Ascending aorta (tissue), 2 donors: Measurements from ENCODE around the gene CREB3L2. TPM values are rescaled to one million over a fixed set of nuclear protein-coding genes. Genes with fewer than 3 reads are reported as not detected.

Experiments used
- DNase-seq, 2 donors: peaks; one replicate each; pipeline ENCODE4 v3.0.0-alpha.2; 2019; ENCODE audit warnings: low spot score in 2 of 2
- H3K27ac ChIP-seq, 2 donors: fragments of 200-600 bp; sonication (generic); one replicate each; pipeline ENCODE4 v1.5.1; 2016 to 2017; ENCODE audit warnings: mild to moderate bottlenecking in 1 of 2
- H3K27me3 ChIP-seq: fragments of 200-600 bp; sonication (generic); one replicate; pipeline ENCODE4 v1.5.1; 2017
- H3K36me3 ChIP-seq, 2 donors: fragments of 200-600 bp; sonication (generic); one replicate each; pipeline ENCODE4 v1.5.1; 2016
- H3K4me1 ChIP-seq, 2 donors: fragments of 200-600 bp; sonication (generic); one replicate each; pipeline ENCODE4 v1.5.1; 2016 to 2017; ENCODE audit warnings: mild to moderate bottlenecking in 1 of 2
- H3K4me3 ChIP-seq, 2 donors: fragments of 200-600 bp; sonication (generic); one replicate each; pipeline ENCODE4 v1.5.1; 2016 to 2017; ENCODE audit warnings: mild to moderate bottlenecking in 1 of 2
- H3K9me3 ChIP-seq, 2 donors: fragments of 200-600 bp; sonication (generic); one replicate each; pipeline ENCODE4 v1.5.1; 2016
- CTCF ChIP-seq, 3 experiments: fragments of 200-600 bp in 2 of 3; fragments of 450-650 bp in 1 of 3; sonication (generic) in 2 of 3; IDR thresholded peaks; one replicate each; pipeline ENCODE4 v1.5.1; 2016 to 2019; ENCODE audit warnings: antibody characterized with exemption in 3 of 3, mild to moderate bottlenecking in 1 of 3, moderate library complexity in 1 of 3
- intact Hi-C: fragments of 100-400 bp; cut with DNase I; formaldehyde crosslinking; loops from one replicate; pipeline ENCODE4 v1.15.1; 2023
- total RNA-seq: library from RNA; depleted of rRNA; stranded (reverse); fragments of >200 nt; gene quantifications from one replicate; pipeline ENCODE4 v1.1.0, GENCODE V29; 2016

Gene CREB3L2
- total RNA-seq, 1 donor from 2014 or later: 38.5 TPM

- H3K4me3 ChIP-seq: peak overlapping the region in 1 of 2 donors; percentile 26
- H3K9me3 ChIP-seq: no peaks in the 10 kb centered on the region
- no peaks in the 10 kb centered on the region for H3K36me3 ChIP-seq
- intact Hi-C loops: loop anchor here (1.0 to 10.0 kb wide), 3 partner anchors 94 to 462 kb away; partner anchors contain the start of gene TRIM24
- no peak for TF ChIP-seq CTCF (IDR thresholded peaks at IDR 0.05)
- peak overlapping the region in 1 of 2 donors; percentile 20 for H3K27ac ChIP-seq
- no peaks in the 10 kb centered on the region for H3K27me3 ChIP-seq
- DNase-seq: no peak
- H3K4me1 ChIP-seq: peaks cover 0 to 8% of the 10 kb centered on the region in 2 donors
Observed at GRCh38 chr7:138002828-138003189, 923 bp upstream of the CREB3L2 start.

GRCh38 chr7:138002096-138002827 is 376 bp upstream of the CREB3L2 start:
- Histone ChIP-seq H3K27ac (peak overlapping the region; percentile 83 to 95), H3K36me3 (no peaks in the 10 kb centered on the region), H3K9me3 (no peaks in the 10 kb centered on the region), H3K4me3 (peak overlapping the region; percentile 71 to 73), H3K27me3 (no peaks in the 10 kb centered on the region), H3K4me1 (peaks cover 0 to 11% of the 10 kb centered on the region in 2 donors)
- intact Hi-C loops: loop anchor here (1.0 to 10.0 kb wide), 3 partner anchors 93 to 463 kb away; partner anchors contain the start of gene TRIM24
- TF ChIP-seq CTCF (IDR thresholded peaks at IDR 0.05): peak; percentile 85 to 95 (median 92)
- peak; percentile 98 to 100 for DNase-seq

- Histone ChIP-seq H3K9me3 (no peaks in the 10 kb centered on the region), H3K4me1 (peaks cover 5 to 29% of the 10 kb centered on the region in 2 donors), H3K27ac (peak overlapping the region; percentile 83 to 95), H3K27me3 (no peaks in the 10 kb centered on the region), H3K36me3 (no peaks in the 10 kb centered on the region), H3K4me3 (peak overlapping the region; percentile 71 to 73)
- intact Hi-C loops: loop anchor here (2.0 to 10.0 kb wide), 3 partner anchors 67 to 465 kb away; partner anchors contain the start of gene TRIM24
- TF ChIP-seq CTCF (IDR thresholded peaks at IDR 0.05): no peak
- DNase-seq: peak in 1 of 2 donors; percentile 86
Observed at GRCh38 chr7:138000081-138000701, 1.7 kb downstream of the CREB3L2 start.

- Histone ChIP-seq H3K9me3 (no peaks in the 10 kb centered on the region), H3K4me3 (peak overlapping the region; percentile 71 to 73), H3K27ac (peak overlapping the region; percentile 83 to 95), H3K36me3 (no peaks in the 10 kb centered on the region), H3K4me1 (peaks cover 5 to 34% of the 10 kb centered on the region in 2 donors), H3K27me3 (no peaks in the 10 kb centered on the region)
- DNase-seq: no peak
- intact Hi-C loops: loop anchor here (2.0 to 10.0 kb wide), 4 partner anchors 67 to 1743 kb away; partner anchors contain the start of gene TRIM24
- TF ChIP-seq CTCF (IDR thresholded peaks at IDR 0.05): no peak
Observed at GRCh38 chr7:137999496-138000080, 2.3 kb downstream of the CREB3L2 start.

- H3K4me3 ChIP-seq: peak overlapping the region in 1 of 2 donors; percentile 71
- intact Hi-C loops: loop anchor here (5.0 kb wide), 1 partner anchor 1744 kb away; no protein-coding TSS in a partner anchor
- H3K27ac ChIP-seq: peak overlapping the region; percentile 83 to 95
- no peaks in the 10 kb centered on the region for H3K9me3 ChIP-seq
- H3K27me3 ChIP-seq: no peaks in the 10 kb centered on the region
- peaks cover 8 to 42% of the 10 kb centered on the region in 2 donors for H3K4me1 ChIP-seq
- H3K36me3 ChIP-seq: no peaks in the 10 kb centered on the region
- no peak for DNase-seq
- no peak for TF ChIP-seq CTCF (IDR thresholded peaks at IDR 0.05)
Observed at GRCh38 chr7:137998250-137998649, 3.6 kb downstream of the CREB3L2 start.
